Measurements from ENCODE around the gene PRKCZ.
A peak's percentile ranks its signal among the peaks of the same experiment; 100 is the strongest.

Gene PRKCZ

GRCh38 chr1:2228694-2229036, 178.5 kb downstream of the PRKCZ start:
- no peak overlapping the region for H2AK5ac ChIP-seq (ENCODE audit: low read length)
- H3K56ac ChIP-seq (ENCODE audit: low read length) = peak overlapping the region; percentile 98
- DNase-seq = no peak
- H3K27ac ChIP-seq (ENCODE audit: low read depth, low read length) = no peak overlapping the region
- WGBS (ENCODE audit: extremely low coverage, insufficient coverage, low lambda C conversion rate) = no CpG with 5 or more reads among the region's 50 CpGs
- no peak overlapping the region for H2BK120ac ChIP-seq (ENCODE audit: low read depth, low read length)
- H3K9ac ChIP-seq (ENCODE audit: low read length) = peak overlapping the region; percentile 97
- H3K18ac ChIP-seq (ENCODE audit: low read length) = peak overlapping the region; percentile 46
- no peak overlapping the region for H3K4ac ChIP-seq (ENCODE audit: low read depth, low read length)
- H4K8ac ChIP-seq (ENCODE audit: low read depth, low read length) = no peak overlapping the region
- H3K4me1 ChIP-seq (ENCODE audit: control insufficient read depth, low read depth, low read length) = peaks cover 3% of the 10 kb centered on the region
- H3K23ac ChIP-seq (ENCODE audit: low read length) = peak overlapping the region; percentile 100
- peaks cover 51% of the 10 kb centered on the region for H3K79me2 ChIP-seq (ENCODE audit: control insufficient read depth, insufficient read depth, low read length)
- no peaks in the 10 kb centered on the region for H3K27me3 ChIP-seq (ENCODE audit: insufficient read depth, low read length, poor library complexity)
- H2BK15ac ChIP-seq (replicated peaks; ENCODE audit: low read depth) = no peak overlapping the region
- peak overlapping the region; percentile 93 for H3K4me3 ChIP-seq (ENCODE audit: low read length)
- H4K5ac ChIP-seq (ENCODE audit: low read length) = no peak overlapping the region
- peak overlapping the region; percentile 96 for H3K4me2 ChIP-seq (ENCODE audit: low read length)
- peaks cover 6% of the 10 kb centered on the region for H3K79me1 ChIP-seq (ENCODE audit: low read length)
- H3K36me3 ChIP-seq (ENCODE audit: control insufficient read depth, insufficient read depth, low read length) = no peaks in the 10 kb centered on the region
- H2BK5ac ChIP-seq (ENCODE audit: low read length) = no peak overlapping the region

GRCh38 chr1:2229037-2229864, 179.0 kb downstream of the PRKCZ start:
- no peak overlapping the region for H2BK120ac ChIP-seq (ENCODE audit: low read depth, low read length)
- WGBS (ENCODE audit: extremely low coverage, insufficient coverage, low lambda C conversion rate) = no CpG with 5 or more reads among the region's 77 CpGs
- H4K8ac ChIP-seq (ENCODE audit: low read depth, low read length) = no peak overlapping the region
- peak overlapping the region; percentile 45 for H2AK5ac ChIP-seq (ENCODE audit: low read length)
- H3K79me2 ChIP-seq (ENCODE audit: control insufficient read depth, insufficient read depth, low read length) = peaks cover 57% of the 10 kb centered on the region
- H3K36me3 ChIP-seq (ENCODE audit: control insufficient read depth, insufficient read depth, low read length) = no peaks in the 10 kb centered on the region
- H3K4me2 ChIP-seq (ENCODE audit: low read length) = peak overlapping the region; percentile 96
- no peak overlapping the region for H3K27ac ChIP-seq (ENCODE audit: low read depth, low read length)
- H3K23ac ChIP-seq (ENCODE audit: low read length) = peak overlapping the region; percentile 100
- peaks cover 6% of the 10 kb centered on the region for H3K79me1 ChIP-seq (ENCODE audit: low read length)
- H3K9ac ChIP-seq (ENCODE audit: low read length) = peak overlapping the region; percentile 97
- no peak overlapping the region for H3K18ac ChIP-seq (ENCODE audit: low read length)
- H3K4ac ChIP-seq (ENCODE audit: low read depth, low read length) = no peak overlapping the region
- peak overlapping the region; percentile 93 for H3K4me3 ChIP-seq (ENCODE audit: low read length)
- H3K27me3 ChIP-seq (ENCODE audit: insufficient read depth, low read length, poor library complexity) = no peaks in the 10 kb centered on the region
- no peak overlapping the region for H2BK5ac ChIP-seq (ENCODE audit: low read length)
- H4K5ac ChIP-seq (ENCODE audit: low read length) = no peak overlapping the region
- peak overlapping the region; percentile 98 for H3K56ac ChIP-seq (ENCODE audit: low read length)
- no peak overlapping the region for H2BK15ac ChIP-seq (replicated peaks; ENCODE audit: low read depth)
- H3K4me1 ChIP-seq (ENCODE audit: control insufficient read depth, low read depth, low read length) = peaks cover 9% of the 10 kb centered on the region
- DNase-seq = peak; percentile 70

GRCh38 chr1:2229911-2230731, 179.9 kb downstream of the PRKCZ start:
- H2BK120ac ChIP-seq (ENCODE audit: low read depth, low read length) = no peak overlapping the region

GRCh38 chr1:2230781-2231531, 180.7 kb downstream of the PRKCZ start:
- Histone ChIP-seq H3K9ac (ENCODE audit: low read length) (peak overlapping the region; percentile 97), H3K79me2 (ENCODE audit: control insufficient read depth, insufficient read depth, low read length) (peaks cover 73% of the 10 kb centered on the region), H2BK5ac (ENCODE audit: low read length) (no peak overlapping the region), H3K79me1 (ENCODE audit: low read length) (peaks cover 6% of the 10 kb centered on the region), H3K27me3 (ENCODE audit: insufficient read depth, low read length, poor library complexity) (no peaks in the 10 kb centered on the region), H3K18ac (ENCODE audit: low read length) (no peak overlapping the region), H3K36me3 (ENCODE audit: control insufficient read depth, insufficient read depth, low read length) (no peaks in the 10 kb centered on the region), H3K4me2 (ENCODE audit: low read length) (peak overlapping the region; percentile 96), H4K5ac (ENCODE audit: low read length) (no peak overlapping the region), H3K23ac (ENCODE audit: low read length) (no peak overlapping the region), H3K56ac (ENCODE audit: low read length) (peak overlapping the region; percentile 98), H3K4me3 (ENCODE audit: low read length) (peak overlapping the region; percentile 93), H2BK120ac (ENCODE audit: low read depth, low read length) (no peak overlapping the region), H4K8ac (ENCODE audit: low read depth, low read length) (no peak overlapping the region), H3K27ac (ENCODE audit: low read depth, low read length) (no peak overlapping the region), H3K4ac (ENCODE audit: low read depth, low read length) (no peak overlapping the region), H2AK5ac (ENCODE audit: low read length) (no peak overlapping the region), H3K4me1 (ENCODE audit: control insufficient read depth, low read depth, low read length) (peaks cover 10% of the 10 kb centered on the region), H2BK15ac (replicated peaks; ENCODE audit: low read depth) (no peak overlapping the region)
- no peak for DNase-seq
- no CpG with 5 or more reads among the region's 30 CpGs for WGBS (ENCODE audit: extremely low coverage, insufficient coverage, low lambda C conversion rate)

More at GRCh38 chr1:2229911-2230731, 179.9 kb downstream of the PRKCZ start:
- peak overlapping the region; percentile 97 for H3K9ac ChIP-seq (ENCODE audit: low read length)
- no peak overlapping the region for H3K27ac ChIP-seq (ENCODE audit: low read depth, low read length)
- no peaks in the 10 kb centered on the region for H3K27me3 ChIP-seq (ENCODE audit: insufficient read depth, low read length, poor library complexity)
- no peak for DNase-seq
- no peak overlapping the region for H2BK15ac ChIP-seq (replicated peaks; ENCODE audit: low read depth)
- H3K56ac ChIP-seq (ENCODE audit: low read length) = peak overlapping the region; percentile 98
- peak overlapping the region; percentile 96 for H3K4me2 ChIP-seq (ENCODE audit: low read length)
- H3K79me2 ChIP-seq (ENCODE audit: control insufficient read depth, insufficient read depth, low read length) = peaks cover 65% of the 10 kb centered on the region
- H3K18ac ChIP-seq (ENCODE audit: low read length) = no peak overlapping the region
- H4K5ac ChIP-seq (ENCODE audit: low read length) = no peak overlapping the region
- no peak overlapping the region for H2BK5ac ChIP-seq (ENCODE audit: low read length)
- peak overlapping the region; percentile 93 for H3K4me3 ChIP-seq (ENCODE audit: low read length)
- H2AK5ac ChIP-seq (ENCODE audit: low read length) = no peak overlapping the region
- peak overlapping the region; percentile 97 for H3K23ac ChIP-seq (ENCODE audit: low read length)
- WGBS (ENCODE audit: extremely low coverage, insufficient coverage, low lambda C conversion rate) = no CpG with 5 or more reads among the region's 32 CpGs
- peaks cover 6% of the 10 kb centered on the region for H3K79me1 ChIP-seq (ENCODE audit: low read length)
- H4K8ac ChIP-seq (ENCODE audit: low read depth, low read length) = no peak overlapping the region
- H3K4me1 ChIP-seq (ENCODE audit: control insufficient read depth, low read depth, low read length) = peaks cover 10% of the 10 kb centered on the region
- no peaks in the 10 kb centered on the region for H3K36me3 ChIP-seq (ENCODE audit: control insufficient read depth, insufficient read depth, low read length)
- no peak overlapping the region for H3K4ac ChIP-seq (ENCODE audit: low read depth, low read length)

GRCh38 chr1:2231532-2232254, 181.5 kb downstream of the PRKCZ start:
- no peak overlapping the region for H3K4me3 ChIP-seq (ENCODE audit: low read length)
- peaks cover 79% of the 10 kb centered on the region for H3K79me2 ChIP-seq (ENCODE audit: control insufficient read depth, insufficient read depth, low read length)
- peaks cover 8% of the 10 kb centered on the region for H3K79me1 ChIP-seq (ENCODE audit: low read length)
- DNase-seq = no peak
- no peak overlapping the region for H2BK5ac ChIP-seq (ENCODE audit: low read length)
- H3K27me3 ChIP-seq (ENCODE audit: insufficient read depth, low read length, poor library complexity) = no peaks in the 10 kb centered on the region
- peak overlapping the region; percentile 29 for H3K4me2 ChIP-seq (ENCODE audit: low read length)
- no peak overlapping the region for H2AK5ac ChIP-seq (ENCODE audit: low read length)
- no peaks in the 10 kb centered on the region for H3K36me3 ChIP-seq (ENCODE audit: control insufficient read depth, insufficient read depth, low read length)
- H4K5ac ChIP-seq (ENCODE audit: low read length) = no peak overlapping the region
- no peak overlapping the region for H2BK120ac ChIP-seq (ENCODE audit: low read depth, low read length)
- no peak overlapping the region for H4K8ac ChIP-seq (ENCODE audit: low read depth, low read length)
- H3K56ac ChIP-seq (ENCODE audit: low read length) = peak overlapping the region; percentile 98
- no CpG with 5 or more reads among the region's 26 CpGs for WGBS (ENCODE audit: extremely low coverage, insufficient coverage, low lambda C conversion rate)
- peak overlapping the region; percentile 41 for H3K9ac ChIP-seq (ENCODE audit: low read length)
- H2BK15ac ChIP-seq (replicated peaks; ENCODE audit: low read depth) = no peak overlapping the region
- H3K4ac ChIP-seq (ENCODE audit: low read depth, low read length) = no peak overlapping the region
- no peak overlapping the region for H3K18ac ChIP-seq (ENCODE audit: low read length)
- peak overlapping the region; percentile 68 for H3K23ac ChIP-seq (ENCODE audit: low read length)
- no peak overlapping the region for H3K27ac ChIP-seq (ENCODE audit: low read depth, low read length)
- H3K4me1 ChIP-seq (ENCODE audit: control insufficient read depth, low read depth, low read length) = peaks cover 10% of the 10 kb centered on the region
